NT2/D1 (cell line): ENCODE measurements around the gene GAS7.

Experiments
- DNase-seq: peaks from one replicate; pipeline ENCODE4 v3.0.0-alpha.2; 2011; ENCODE audit warnings: low read depth, low spot score
- H3K27me3 ChIP-seq: 2 replicates; pipeline ENCODE4 v1.6.0; 2011; ENCODE audit warnings: mild to moderate bottlenecking; ENCODE audit not compliant: insufficient read length, insufficient read depth
- H3K36me3 ChIP-seq: 2 replicates; pipeline ENCODE4 v1.6.1; 2011; ENCODE audit warnings: mild to moderate bottlenecking, low read length, mixed read lengths; ENCODE audit not compliant: insufficient read depth, insufficient read length
- H3K4me1 ChIP-seq: 2 replicates; pipeline ENCODE4 v1.5.1; 2011; ENCODE audit not compliant: insufficient read depth, insufficient read length
- H3K4me3 ChIP-seq: 2 replicates; pipeline ENCODE4 v1.5.1; 2011; ENCODE audit warnings: low read depth; ENCODE audit not compliant: insufficient read length
- H3K9ac ChIP-seq: 2 replicates; pipeline ENCODE4 v1.6.0; 2011; ENCODE audit warnings: low read depth; ENCODE audit not compliant: insufficient read length
- H3K9me3 ChIP-seq: 2 replicates; pipeline ENCODE4 v1.5.1; 2011; ENCODE audit warnings: mild to moderate bottlenecking, low read length; ENCODE audit not compliant: insufficient read depth
- SUZ12 ChIP-seq: IDR thresholded peaks from 2 replicates; pipeline ENCODE4 v1.6.1; 2011; ENCODE audit not compliant: insufficient read length, insufficient read depth; ENCODE audit errors: extremely low read depth
- YY1 ChIP-seq: IDR thresholded peaks from 2 replicates; pipeline ENCODE4 v1.6.1; 2011; ENCODE audit not compliant: insufficient read length, insufficient read depth
- ZNF274 ChIP-seq: IDR thresholded peaks from 2 replicates; pipeline ENCODE4 v1.6.1; 2011; ENCODE audit warnings: mild to moderate bottlenecking, low read depth, low read length

Gene GAS7

DNA sequence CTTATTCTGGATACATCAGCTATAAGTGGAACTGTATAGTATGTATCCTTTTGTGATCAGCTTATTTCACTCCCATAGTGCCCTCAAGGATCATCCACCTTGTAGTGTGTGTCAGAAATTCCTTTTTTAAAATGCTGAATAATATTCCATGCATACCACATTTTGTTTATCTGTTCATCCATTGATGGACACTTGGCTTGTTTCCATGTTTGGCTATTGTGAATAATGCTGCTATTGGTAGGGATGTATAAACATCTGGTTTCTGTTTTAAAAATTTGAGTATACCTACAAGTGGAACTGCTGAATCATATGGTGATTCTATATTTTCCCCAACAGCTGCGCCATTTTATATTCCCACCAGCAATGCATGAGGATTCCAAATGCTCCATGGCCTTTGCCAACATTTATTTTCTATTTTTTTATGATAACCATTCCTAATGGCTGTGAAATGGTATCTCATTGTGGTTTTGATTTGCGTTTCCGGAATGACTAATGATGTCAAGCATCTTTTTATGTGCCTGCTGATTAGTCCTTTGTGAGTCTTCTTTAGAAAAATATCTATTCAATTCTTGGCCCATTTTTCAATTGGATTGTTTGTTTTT is 304.9 kb downstream of the GAS7 start:
- H3K9me3 ChIP-seq, result no peaks in the 10 kb centered on the region
- no peaks in the 10 kb centered on the region for H3K36me3 ChIP-seq
- TF ChIP-seq YY1 (no peak), ZNF274 (no peak), SUZ12 (no peak)
- no peaks in the 10 kb centered on the region for H3K4me1 ChIP-seq
- no peak for DNase-seq
- H3K27me3 ChIP-seq, result no peaks in the 10 kb centered on the region
- no peak overlapping the region for H3K9ac ChIP-seq
- H3K4me3 ChIP-seq, result no peak overlapping the region

DNA sequence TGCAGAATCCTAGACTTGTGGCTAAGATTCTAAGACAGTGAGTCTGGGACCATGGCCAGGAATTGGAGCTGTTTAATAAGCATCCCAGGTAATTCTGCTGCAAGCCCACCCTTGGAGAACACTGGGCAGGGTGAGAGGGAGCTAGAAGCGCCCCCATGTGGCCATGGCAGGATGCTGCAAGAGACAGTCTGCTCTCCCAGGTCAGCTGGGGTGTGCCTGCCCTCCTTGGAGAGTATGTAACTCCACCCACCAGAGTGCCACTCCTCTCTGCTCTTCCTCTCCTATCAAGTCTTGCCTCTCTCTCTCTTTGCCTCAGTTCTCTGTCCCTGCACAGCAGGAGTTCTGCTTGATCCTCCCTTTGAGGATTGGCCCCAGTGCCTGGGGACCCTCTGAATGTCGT is 308.3 kb downstream of the GAS7 start:
- peak; percentile 59 for DNase-seq
- H3K9me3 ChIP-seq, result no peaks in the 10 kb centered on the region
- no peak overlapping the region for H3K9ac ChIP-seq
- no peak overlapping the region for H3K4me3 ChIP-seq
- no peaks in the 10 kb centered on the region for H3K27me3 ChIP-seq
- TF ChIP-seq YY1 (no peak), SUZ12 (no peak), ZNF274 (no peak)
- no peaks in the 10 kb centered on the region for H3K4me1 ChIP-seq
- H3K36me3 ChIP-seq, result no peaks in the 10 kb centered on the region

DNA sequence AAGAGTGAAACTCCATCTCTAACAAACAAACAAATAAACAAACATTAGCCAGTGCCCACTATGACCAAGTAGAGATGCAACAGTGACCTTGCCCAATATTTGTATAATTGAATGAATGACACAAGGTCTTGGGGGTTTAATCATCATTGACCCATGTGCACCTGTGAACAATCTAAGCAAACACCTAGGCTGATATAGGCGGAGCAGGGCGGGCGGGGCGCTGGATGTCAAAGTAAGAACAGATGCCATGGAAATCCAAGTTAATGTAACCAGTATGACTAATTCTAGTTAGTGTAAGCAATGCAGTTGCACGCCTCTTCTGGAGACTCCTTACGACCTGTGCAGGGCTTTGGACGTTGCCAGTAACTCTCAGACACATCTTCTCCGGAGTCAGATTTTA is 310.9 kb downstream of the GAS7 start:
- Histone ChIP-seq H3K36me3 (no peaks in the 10 kb centered on the region), H3K4me1 (no peaks in the 10 kb centered on the region), H3K9me3 (peaks cover 22% of the 10 kb centered on the region; the same call in 1 of the 2 replicates), H3K27me3 (no peaks in the 10 kb centered on the region), H3K9ac (no peak overlapping the region), H3K4me3 (no peak overlapping the region)
- DNase-seq, result no peak
- no peak for TF ChIP-seq SUZ12
- no peak for TF ChIP-seq YY1
- TF ChIP-seq ZNF274, result no peak

DNA sequence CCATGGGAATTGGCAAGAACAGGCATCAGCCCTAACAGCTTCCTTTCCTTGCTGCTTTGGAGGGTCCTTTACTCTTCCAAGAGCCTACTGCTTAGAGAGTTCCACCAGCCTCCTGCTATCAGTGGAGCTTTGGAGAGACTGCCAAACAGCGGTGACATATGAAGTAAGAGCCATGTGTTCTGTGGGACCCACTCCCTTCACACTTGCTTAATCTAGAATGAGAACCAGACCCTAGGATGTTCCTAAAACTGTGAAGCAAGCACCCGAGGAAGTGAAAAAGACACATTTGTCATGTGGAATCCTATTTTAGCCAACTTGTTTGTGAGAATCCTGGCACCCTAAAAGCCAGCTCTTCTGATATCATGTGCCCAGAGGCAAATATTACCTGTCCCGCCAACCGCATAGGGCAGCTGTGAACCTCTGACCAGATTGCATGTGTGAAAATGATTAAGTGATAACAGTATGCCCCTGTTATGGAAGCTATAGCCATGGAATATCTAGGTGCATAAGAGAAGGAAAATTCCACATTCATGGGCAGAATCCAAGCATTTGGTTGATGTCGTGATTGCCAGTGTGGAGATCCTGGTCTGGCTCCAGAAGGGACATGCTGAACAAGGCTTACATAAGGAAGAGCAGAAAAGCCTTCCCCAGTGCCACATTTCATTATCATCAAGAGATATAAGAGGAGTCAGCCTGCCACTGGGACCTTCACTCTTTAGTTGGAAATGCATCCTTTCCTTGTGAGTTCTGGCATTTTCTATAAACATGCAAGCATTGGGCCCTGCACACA is 312.1 kb downstream of the GAS7 start:
- no peak overlapping the region for H3K9ac ChIP-seq
- DNase-seq, result no peak
- H3K9me3 ChIP-seq, result peaks cover 29% of the 10 kb centered on the region
- H3K27me3 ChIP-seq, result no peaks in the 10 kb centered on the region
- TF ChIP-seq SUZ12 (no peak), ZNF274 (no peak), YY1 (no peak)
- H3K4me1 ChIP-seq, result no peaks in the 10 kb centered on the region
- no peak overlapping the region for H3K4me3 ChIP-seq
- H3K36me3 ChIP-seq, result no peaks in the 10 kb centered on the region

DNA sequence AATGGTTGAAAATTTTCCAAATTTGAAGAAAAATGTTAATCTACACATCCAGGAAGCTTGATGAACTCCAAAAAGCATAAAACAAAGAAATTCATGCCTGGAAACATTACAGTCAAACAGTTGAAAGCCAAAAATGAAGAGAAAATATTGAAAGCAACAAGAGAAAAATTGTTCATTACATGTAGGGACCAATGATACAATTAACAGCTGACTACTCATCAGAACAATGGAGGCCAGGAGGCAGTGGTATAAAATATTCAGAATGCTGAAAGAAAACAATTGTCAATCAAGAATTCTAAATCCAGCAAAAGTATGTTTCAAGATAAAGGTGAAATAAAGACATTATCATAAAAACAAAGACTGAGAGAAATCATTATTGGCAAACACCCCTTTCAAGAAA is 315.0 kb downstream of the GAS7 start:
- TF ChIP-seq YY1 (no peak), ZNF274 (no peak), SUZ12 (no peak)
- H3K27me3 ChIP-seq, result no peaks in the 10 kb centered on the region
- H3K9ac ChIP-seq, result no peak overlapping the region
- peaks cover 29% of the 10 kb centered on the region for H3K9me3 ChIP-seq
- H3K36me3 ChIP-seq, result no peaks in the 10 kb centered on the region
- H3K4me1 ChIP-seq, result no peaks in the 10 kb centered on the region
- no peak for DNase-seq
- H3K4me3 ChIP-seq, result no peak overlapping the region

DNA sequence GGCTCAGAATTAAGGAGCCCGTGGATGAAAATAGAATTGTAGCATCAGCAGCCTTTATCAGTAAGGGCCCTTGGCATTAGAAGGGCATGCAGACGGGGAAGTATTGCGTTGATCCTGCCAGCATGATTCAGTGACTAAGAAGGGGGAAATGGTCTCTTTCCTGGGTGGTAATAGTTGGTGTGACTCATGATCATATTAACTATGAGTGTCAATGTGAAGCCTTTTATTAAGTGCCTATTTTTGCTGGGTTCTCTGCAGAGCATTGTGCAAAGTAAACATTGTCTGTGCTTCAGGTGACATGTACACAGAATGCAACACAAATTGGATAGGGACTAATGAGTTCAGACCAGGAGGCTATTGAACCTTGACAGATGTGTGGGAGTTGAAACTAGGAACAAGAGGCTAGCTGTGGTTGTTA is 317.8 kb downstream of the GAS7 start:
- H3K4me3 ChIP-seq, result no peak overlapping the region
- no peak overlapping the region for H3K9ac ChIP-seq
- no peak for TF ChIP-seq ZNF274
- TF ChIP-seq YY1, result no peak
- TF ChIP-seq SUZ12, result no peak
- no peak for DNase-seq
- no peaks in the 10 kb centered on the region for H3K36me3 ChIP-seq
- peaks cover 29% of the 10 kb centered on the region for H3K9me3 ChIP-seq
- H3K27me3 ChIP-seq, result no peaks in the 10 kb centered on the region
- no peaks in the 10 kb centered on the region for H3K4me1 ChIP-seq

DNA sequence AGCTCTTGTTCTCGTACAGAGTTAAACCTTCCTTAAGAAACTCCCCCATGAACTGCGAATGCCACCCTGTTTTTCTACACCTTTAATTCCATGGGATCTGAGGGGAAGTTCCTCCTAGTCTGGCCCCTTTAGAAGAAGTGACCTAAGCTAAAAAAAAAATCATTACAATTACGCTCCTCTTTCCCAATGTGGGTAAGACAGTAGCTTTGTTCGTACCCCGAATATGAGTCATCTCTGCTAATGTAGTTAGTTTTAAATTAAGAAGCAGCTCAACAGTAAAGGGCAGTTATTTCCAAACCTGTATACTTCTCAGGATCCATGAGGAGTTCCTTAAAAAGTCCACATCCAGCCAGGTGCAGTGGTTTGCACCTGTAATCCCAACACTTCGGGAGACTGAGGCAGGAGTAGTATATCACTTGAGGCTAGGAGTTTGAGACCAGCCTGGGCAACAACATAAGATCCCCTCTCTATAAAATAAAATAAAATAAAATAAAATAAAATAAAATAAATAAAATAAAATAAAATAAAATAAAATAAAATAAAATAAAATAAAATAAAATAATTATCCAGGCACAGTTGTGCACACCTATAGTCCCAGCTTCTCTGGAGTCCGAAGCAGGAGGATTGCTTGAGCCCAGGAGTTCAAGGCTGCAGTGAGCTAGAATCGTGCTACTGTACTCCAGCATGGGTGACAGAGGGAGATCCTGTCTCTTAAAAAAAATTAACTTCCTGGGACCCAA is 319.4 kb downstream of the GAS7 start:
- H3K9ac ChIP-seq, result no peak overlapping the region
- DNase-seq, result no peak
- TF ChIP-seq SUZ12 (no peak), YY1 (no peak)

More for the DNA sequence above, 319.4 kb downstream of the GAS7 start:
- Histone ChIP-seq H3K36me3 (no peaks in the 10 kb centered on the region), H3K27me3 (no peaks in the 10 kb centered on the region), H3K9me3 (peaks cover 22% of the 10 kb centered on the region), H3K4me1 (no peaks in the 10 kb centered on the region), H3K4me3 (no peak overlapping the region)
